Body of pancreas (tissue), 4 donors: Measurements from ENCODE around the gene SLC35E1.

Source experiments
- POLR2A ChIP-seq, 3 donors: fragments of 450-650 bp; IDR thresholded peaks; one replicate each; pipeline ENCODE4 v1.6.1; 2016; ENCODE audit warnings: antibody characterized with exemption in 3 of 3, mild to moderate bottlenecking in 2 of 3
- TF ChIP-seq, protein P1 (sequence below), 7 experiments: fragments of 450-650 bp in 4 of 7; fragments of 200-600 bp in 3 of 7; sonication (generic) in 3 of 7; IDR thresholded peaks; one replicate each; pipeline ENCODE4 v1.5.1; 2016 to 2019; ENCODE audit warnings: antibody characterized with exemption in 7 of 7

DNA sequence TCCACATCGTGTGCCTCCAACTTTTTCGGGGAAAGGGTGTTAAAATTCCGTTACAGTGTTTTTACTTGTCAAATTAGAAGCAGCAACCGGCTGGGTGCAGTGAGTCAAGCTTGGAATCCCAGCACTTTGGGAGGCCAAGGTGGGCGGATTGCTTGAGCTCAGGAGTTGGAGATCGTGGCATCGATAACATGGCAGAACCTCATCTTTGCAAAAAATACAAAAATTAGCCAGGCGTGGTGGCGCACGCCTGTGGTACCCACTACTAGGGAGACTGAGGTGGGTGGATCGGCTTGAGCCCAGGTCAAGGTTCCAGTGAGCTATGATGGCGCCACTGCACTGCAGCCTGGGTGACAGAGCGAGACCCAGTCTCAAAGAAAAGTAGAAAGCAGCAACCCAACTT lies 1.1 kb upstream of the SLC35E1 start:
- no peak for TF ChIP-seq POLR2A (IDR thresholded peaks at IDR 0.05)
- TF ChIP-seq, protein P1, sequence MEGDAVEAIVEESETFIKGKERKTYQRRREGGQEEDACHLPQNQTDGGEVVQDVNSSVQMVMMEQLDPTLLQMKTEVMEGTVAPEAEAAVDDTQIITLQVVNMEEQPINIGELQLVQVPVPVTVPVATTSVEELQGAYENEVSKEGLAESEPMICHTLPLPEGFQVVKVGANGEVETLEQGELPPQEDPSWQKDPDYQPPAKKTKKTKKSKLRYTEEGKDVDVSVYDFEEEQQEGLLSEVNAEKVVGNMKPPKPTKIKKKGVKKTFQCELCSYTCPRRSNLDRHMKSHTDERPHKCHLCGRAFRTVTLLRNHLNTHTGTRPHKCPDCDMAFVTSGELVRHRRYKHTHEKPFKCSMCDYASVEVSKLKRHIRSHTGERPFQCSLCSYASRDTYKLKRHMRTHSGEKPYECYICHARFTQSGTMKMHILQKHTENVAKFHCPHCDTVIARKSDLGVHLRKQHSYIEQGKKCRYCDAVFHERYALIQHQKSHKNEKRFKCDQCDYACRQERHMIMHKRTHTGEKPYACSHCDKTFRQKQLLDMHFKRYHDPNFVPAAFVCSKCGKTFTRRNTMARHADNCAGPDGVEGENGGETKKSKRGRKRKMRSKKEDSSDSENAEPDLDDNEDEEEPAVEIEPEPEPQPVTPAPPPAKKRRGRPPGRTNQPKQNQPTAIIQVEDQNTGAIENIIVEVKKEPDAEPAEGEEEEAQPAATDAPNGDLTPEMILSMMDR (IDR thresholded peaks at IDR 0.05): no peak
